H9 (cell line): ENCODE data around the gene STX5. TPM values are rescaled to one million over a fixed set of nuclear protein-coding genes. Genes with fewer than 3 reads are reported as not detected.
"Not testable (repeated sequence)": the region's sequence is repeated elsewhere in the genome, so short reads cannot be mapped to it uniquely, and the experiment has no call there.

ENCODE experiments used
- DNase-seq: peaks from one replicate; pipeline ENCODE4 v3.0.0-alpha.2; 2017
- H2AFZ ChIP-seq: one replicate; pipeline ENCODE4 v1.6.1; 2013; ENCODE audit warnings: mild to moderate bottlenecking, low read length, control low read depth, moderate library complexity
- H2AK5ac ChIP-seq: 2 replicates; pipeline ENCODE4 v1.6.1; 2013; ENCODE audit warnings: low read length, control low read depth, mixed read lengths; ENCODE audit not compliant: insufficient read length
- H2BK120ac ChIP-seq: one replicate; pipeline ENCODE4 v1.6.1; 2013; ENCODE audit warnings: low read depth, mild to moderate bottlenecking, low read length, control low read depth, inconsistent platforms; ENCODE audit not compliant: poor library complexity, severe bottlenecking
- H2BK12ac ChIP-seq: 2 replicates; pipeline ENCODE4 v1.6.1; 2013; ENCODE audit warnings: low read length, control low read depth, mixed read lengths, low read depth; ENCODE audit not compliant: insufficient read length
- H2BK15ac ChIP-seq: 2 replicates; pipeline ENCODE4 v1.6.1; 2013; ENCODE audit warnings: low read depth, low read length, control low read depth
- H2BK20ac ChIP-seq: one replicate; pipeline ENCODE4 v1.6.1; 2013; ENCODE audit warnings: low read depth, mild to moderate bottlenecking, low read length, control low read depth, inconsistent platforms; ENCODE audit not compliant: poor library complexity, severe bottlenecking
- H2BK5ac ChIP-seq: 2 replicates; pipeline ENCODE4 v1.6.1; 2013; ENCODE audit warnings: low read length, control low read depth, mixed read lengths; ENCODE audit not compliant: insufficient read length
- H3K14ac ChIP-seq: 2 replicates; pipeline ENCODE4 v1.6.1; 2013; ENCODE audit warnings: low read length, control low read depth; ENCODE audit not compliant: insufficient read depth
- H3K18ac ChIP-seq: 2 replicates; pipeline ENCODE4 v1.6.1; 2013; ENCODE audit warnings: low read depth, mild to moderate bottlenecking, mixed read lengths, low read length, control low read depth; ENCODE audit not compliant: insufficient read length
- H3K23ac ChIP-seq: 2 replicates; pipeline ENCODE4 v1.6.1; 2013; ENCODE audit warnings: low read length, control low read depth, mixed read lengths, low read depth; ENCODE audit not compliant: insufficient read length
- H3K23me2 ChIP-seq: 2 replicates; pipeline ENCODE4 v1.6.1; 2013; ENCODE audit warnings: low read depth, mild to moderate bottlenecking, mixed read lengths, low read length, control low read depth; ENCODE audit not compliant: insufficient read length, poor library complexity, severe bottlenecking
- H3K27ac ChIP-seq: 2 replicates; pipeline ENCODE4 v1.5.1; 2013; ENCODE audit warnings: low read length, control low read depth, mixed read lengths, low read depth; ENCODE audit not compliant: insufficient read length
- H3K27me3 ChIP-seq: 2 replicates; pipeline ENCODE4 v1.6.1; 2013; ENCODE audit warnings: low read length, control low read depth, inconsistent platforms; ENCODE audit not compliant: insufficient read depth
- H3K4ac ChIP-seq: 2 replicates; pipeline ENCODE4 v1.6.1; 2013; ENCODE audit warnings: low read depth, mild to moderate bottlenecking, control low read depth, inconsistent platforms, low read length, moderate library complexity
- H3K4me1 ChIP-seq: 2 replicates; pipeline ENCODE4 v1.6.1; 2013; ENCODE audit warnings: low read length, control low read depth, inconsistent platforms; ENCODE audit not compliant: insufficient read depth
- H3K4me2 ChIP-seq: 2 replicates; pipeline ENCODE4 v1.6.1; 2013; ENCODE audit warnings: low read length, control low read depth, mixed read lengths; ENCODE audit not compliant: insufficient read length, insufficient read depth
- H3K56ac ChIP-seq: 2 replicates; pipeline ENCODE4 v1.6.1; 2013; ENCODE audit warnings: low read depth, mild to moderate bottlenecking, mixed read lengths, low read length, control low read depth; ENCODE audit not compliant: insufficient read length
- H3K79me1 ChIP-seq: 2 replicates; pipeline ENCODE4 v1.6.1; 2013; ENCODE audit warnings: low read depth, mild to moderate bottlenecking, moderate library complexity, low read length, control low read depth, inconsistent platforms; ENCODE audit not compliant: insufficient read depth, poor library complexity, severe bottlenecking
- H3K79me2 ChIP-seq: 2 replicates; pipeline ENCODE4 v1.6.1; 2013; ENCODE audit warnings: low read length, control low read depth, inconsistent platforms; ENCODE audit not compliant: insufficient read depth
- H3K9ac ChIP-seq: 2 replicates; pipeline ENCODE4 v1.6.1; 2013; ENCODE audit warnings: low read length, control low read depth, mixed read lengths; ENCODE audit not compliant: insufficient read length; ENCODE audit errors: extremely low read depth
- H3K9me3 ChIP-seq: one replicate; pipeline ENCODE4 v1.6.1; 2013; ENCODE audit warnings: low read depth, low read length, inconsistent platforms; ENCODE audit not compliant: control insufficient read depth
- H3T11ph ChIP-seq: one replicate; pipeline ENCODE4 v1.6.1; 2013; ENCODE audit warnings: mild to moderate bottlenecking, low read length, control low read depth, inconsistent platforms
- H4K20me1 ChIP-seq: one replicate; pipeline ENCODE4 v1.6.1; 2013; ENCODE audit not compliant: control insufficient read depth, insufficient read length, insufficient read depth
- H4K5ac ChIP-seq: 2 replicates; pipeline ENCODE4 v1.6.1; 2013; ENCODE audit warnings: low read depth, mild to moderate bottlenecking, mixed read lengths, low read length, control low read depth; ENCODE audit not compliant: insufficient read length
- H4K8ac ChIP-seq: replicated peaks from 2 replicates; pipeline ENCODE4 v1.6.1; 2013; ENCODE audit warnings: low read length, control low read depth, mixed read lengths, low read depth; ENCODE audit not compliant: insufficient read length
- H4K91ac ChIP-seq: 2 replicates; pipeline ENCODE4 v1.6.1; 2013; ENCODE audit warnings: low read depth, mild to moderate bottlenecking, moderate library complexity, mixed read lengths, low read length, control low read depth; ENCODE audit not compliant: insufficient read length
- H3K27ac Mint-ChIP-seq, 3 experiments: 2 replicates in 2 of 3; 3 replicates in 1 of 3; pipeline ENCODE4 v1.8.0; 2020 to 2021; ENCODE audit warnings: mixed read lengths in 3 of 3, mild to moderate bottlenecking in 1 of 3, moderate library complexity in 1 of 3
- H3K27me3 Mint-ChIP-seq: 2 replicates; pipeline ENCODE4 v1.8.0; 2021; ENCODE audit warnings: low read depth, mild to moderate bottlenecking, moderate library complexity, mixed read lengths
- H3K36me3 Mint-ChIP-seq, 3 experiments: 2 replicates in 2 of 3; 3 replicates in 1 of 3; pipeline ENCODE4 v1.8.0; 2020 to 2021; ENCODE audit warnings: low read depth in 3 of 3, mixed read lengths in 3 of 3; ENCODE audit not compliant: insufficient read depth in 1 of 3
- H3K4me1 Mint-ChIP-seq, 2 experiments: 2 replicates each; pipeline ENCODE4 v1.8.0; 2020; ENCODE audit warnings: mixed read lengths in 2 of 2
- H3K4me3 Mint-ChIP-seq, 2 experiments: 2 replicates in 1 of 2; 3 replicates in 1 of 2; pipeline ENCODE4 v1.8.0; 2020 to 2021; ENCODE audit warnings: mild to moderate bottlenecking in 2 of 2, mixed read lengths in 2 of 2, moderate library complexity in 1 of 2
- H3K9me3 Mint-ChIP-seq, 2 experiments: 2 replicates in 1 of 2; 3 replicates in 1 of 2; pipeline ENCODE4 v1.8.0; 2020; ENCODE audit warnings: mild to moderate bottlenecking in 2 of 2, mixed read lengths in 2 of 2, moderate library complexity in 1 of 2
- WGBS: extraction: QIAGEN DNeasy Blood & Tissue Kit; methylation state at CpG from one replicate; pipeline ENCODE4 v1.1.7; 2013; ENCODE audit warnings: missing lambda C conversion rate, low lambda C conversion rate, mixed read lengths; ENCODE audit not compliant: insufficient read length; ENCODE audit errors: extremely low coverage; 5-methylcytosine and 5-hydroxymethylcytosine counted together
- total RNA-seq: library from RNA; stranded (reverse); gene quantifications from 2 replicates; pipeline ENCODE4 v1.2.1, GENCODE V29; 2021
- TF ChIP-seq, protein P1 (sequence below): fragments of 200-600 bp; sonication (generic); conservative IDR thresholded peaks from 3 replicates; pipeline ENCODE4 v1.8.0; 2021; ENCODE audit warnings: antibody characterized with exemption, mild to moderate bottlenecking

The STX5 gene
- total RNA-seq, 1 experiment from 2014 or later, result 33.5 TPM

DNA sequence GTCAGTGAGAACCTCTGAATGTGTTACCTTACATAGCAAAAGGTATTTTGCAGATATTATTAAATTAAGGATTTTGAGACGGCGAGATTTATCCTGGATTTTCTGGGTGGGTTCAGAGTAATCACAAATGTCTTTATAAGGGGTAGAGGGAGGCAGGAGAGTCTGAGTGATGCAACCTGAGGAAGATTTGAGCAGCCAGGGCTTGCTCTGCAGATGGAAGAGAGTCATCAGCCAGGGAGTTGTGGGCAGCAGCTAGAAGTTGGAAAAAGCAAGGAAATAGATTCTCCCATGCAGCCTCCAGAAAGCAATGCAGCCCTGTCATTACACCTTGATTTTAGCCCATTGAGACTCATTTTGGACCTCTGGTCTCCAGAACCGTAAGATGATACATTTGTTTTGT lies 11.6 kb upstream of the STX5 start:
- no peaks in the 10 kb centered on the region for H3K27me3 ChIP-seq
- no peak overlapping the region for H3K27ac ChIP-seq
- H3K56ac ChIP-seq, result no peak overlapping the region
- H3T11ph ChIP-seq, result no peak overlapping the region
- Mint-ChIP-seq H3K4me3 (no peak overlapping the region; a peak in 1 of 5 replicates), H3K4me1 (peaks cover 11 to 19% of the 10 kb centered on the region in 2 experiments), H3K27me3 (no peaks in the 10 kb centered on the region; the same call in 1 of the 2 replicates), H3K9me3 (peaks cover 4 to 19% of the 10 kb centered on the region in 2 experiments), H3K27ac (peak overlapping the region in 2 of 3 experiments; percentile 2 to 41; a peak in 3 of 7 replicates), H3K36me3 (peaks cover 2 to 8% (median 8%) of the 10 kb centered on the region in 3 experiments; a peak in 5 of 7 replicates)
- no peaks in the 10 kb centered on the region for H3K4me1 ChIP-seq
- no peak overlapping the region for H2BK15ac ChIP-seq
- WGBS, result no CpG with 5 or more reads among the region's 3 CpGs
- no peak overlapping the region for H3K9ac ChIP-seq
- H2BK20ac ChIP-seq, result no peak overlapping the region
- H2AK5ac ChIP-seq, result no peak overlapping the region
- no peak for DNase-seq
- H3K79me2 ChIP-seq, result peaks cover 4% of the 10 kb centered on the region; the same call in 1 of the 2 replicates
- H4K20me1 ChIP-seq, result no peaks in the 10 kb centered on the region
- H3K9me3 ChIP-seq, result no peaks in the 10 kb centered on the region
- TF ChIP-seq, protein P1, sequence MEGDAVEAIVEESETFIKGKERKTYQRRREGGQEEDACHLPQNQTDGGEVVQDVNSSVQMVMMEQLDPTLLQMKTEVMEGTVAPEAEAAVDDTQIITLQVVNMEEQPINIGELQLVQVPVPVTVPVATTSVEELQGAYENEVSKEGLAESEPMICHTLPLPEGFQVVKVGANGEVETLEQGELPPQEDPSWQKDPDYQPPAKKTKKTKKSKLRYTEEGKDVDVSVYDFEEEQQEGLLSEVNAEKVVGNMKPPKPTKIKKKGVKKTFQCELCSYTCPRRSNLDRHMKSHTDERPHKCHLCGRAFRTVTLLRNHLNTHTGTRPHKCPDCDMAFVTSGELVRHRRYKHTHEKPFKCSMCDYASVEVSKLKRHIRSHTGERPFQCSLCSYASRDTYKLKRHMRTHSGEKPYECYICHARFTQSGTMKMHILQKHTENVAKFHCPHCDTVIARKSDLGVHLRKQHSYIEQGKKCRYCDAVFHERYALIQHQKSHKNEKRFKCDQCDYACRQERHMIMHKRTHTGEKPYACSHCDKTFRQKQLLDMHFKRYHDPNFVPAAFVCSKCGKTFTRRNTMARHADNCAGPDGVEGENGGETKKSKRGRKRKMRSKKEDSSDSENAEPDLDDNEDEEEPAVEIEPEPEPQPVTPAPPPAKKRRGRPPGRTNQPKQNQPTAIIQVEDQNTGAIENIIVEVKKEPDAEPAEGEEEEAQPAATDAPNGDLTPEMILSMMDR, result no peak
- H2BK5ac ChIP-seq, result no peak overlapping the region
- H2BK120ac ChIP-seq, result no peak overlapping the region
- no peak overlapping the region for H3K23ac ChIP-seq
- H2BK12ac ChIP-seq, result no peak overlapping the region
- no peak overlapping the region for H4K8ac ChIP-seq
- H3K4me2 ChIP-seq, result no peak overlapping the region
- no peaks in the 10 kb centered on the region for H3K79me1 ChIP-seq
- no peak overlapping the region for H4K5ac ChIP-seq
- no peak overlapping the region for H3K4ac ChIP-seq
- peaks cover 18% of the 10 kb centered on the region for H3K23me2 ChIP-seq
- no peak overlapping the region for H2AFZ ChIP-seq
- no peak overlapping the region for H3K18ac ChIP-seq
- H4K91ac ChIP-seq, result no peak overlapping the region
- H3K14ac ChIP-seq, result no peak overlapping the region

DNA sequence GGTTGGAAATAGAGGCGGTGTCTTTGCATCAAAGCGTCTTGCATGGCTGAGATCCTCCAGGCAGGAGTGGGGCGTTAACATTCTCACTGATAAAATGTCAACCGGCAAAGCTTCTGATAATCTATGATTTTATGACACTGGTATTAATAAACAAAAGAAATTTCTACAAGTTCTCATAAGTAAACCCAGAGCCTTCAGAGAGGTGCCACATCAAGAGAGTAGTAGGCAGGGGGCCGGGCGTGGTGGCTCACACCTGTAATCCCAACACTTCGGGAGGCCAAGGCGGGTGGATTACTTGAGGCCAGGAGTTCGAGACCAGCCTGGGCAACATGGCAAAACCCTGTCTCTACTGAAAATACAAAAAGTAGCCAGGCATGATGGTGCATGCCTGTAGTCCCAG lies 11.0 kb upstream of the STX5 start:
- not testable (repeated sequence) for H2AFZ ChIP-seq, DNase-seq, H3K79me1 ChIP-seq, H3K9me3 ChIP-seq, H3K27me3 ChIP-seq, H3K4me1 ChIP-seq, H3T11ph ChIP-seq, H3K4ac ChIP-seq, H2BK15ac ChIP-seq, H4K8ac ChIP-seq, H2BK120ac ChIP-seq, H2BK12ac ChIP-seq, H3K79me2 ChIP-seq, H3K23ac ChIP-seq, H3K27ac Mint-ChIP-seq, H2BK5ac ChIP-seq, H3K36me3 Mint-ChIP-seq, H2BK20ac ChIP-seq, H2AK5ac ChIP-seq, H4K91ac ChIP-seq, H3K27me3 Mint-ChIP-seq, H3K18ac ChIP-seq, H3K56ac ChIP-seq, H4K20me1 ChIP-seq, H3K4me3 Mint-ChIP-seq, H4K5ac ChIP-seq
- Histone ChIP-seq H3K23me2 (peaks cover 18% of the 10 kb centered on the region), H3K4me2 (peak overlapping the region; percentile 63), H3K14ac (0 out of 2 replicates have a peak overlapping the region, but pooled peaks have one; percentile 92), H3K9ac (peak overlapping the region; percentile 50), H3K27ac (peak overlapping the region; percentile 80)
- no CpG with 5 or more reads among the region's 9 CpGs for WGBS
- H3K9me3 Mint-ChIP-seq, result peaks cover 4 to 17% of the 10 kb centered on the region in 2 experiments
- H3K4me1 Mint-ChIP-seq, result peaks cover 11 to 19% of the 10 kb centered on the region in 2 experiments
